AG04449 (cell line): Measurements from ENCODE around the gene FDX1.

ENCODE experiments used
- CTCF ChIA-PET: fragments of 350-600 bp; formaldehyde crosslinking; extraction: SDS; loops from one replicate; lab custom pipeline; 2021; ENCODE audit warnings: antibody characterized with exemption; lab: Yijun Ruan, JAX
- POLR2A ChIA-PET: fragments of 400-600, 350-600 bp; formaldehyde crosslinking; extraction: SDS; loops from one replicate; lab custom pipeline; 2020; ENCODE audit warnings: antibody characterized with exemption, inconsistent platforms; lab: Yijun Ruan, JAX
- DNase-seq: peaks from one replicate; pipeline ENCODE4 v3.0.0-alpha.2; 2010; ENCODE audit warnings: low read depth, low spot score
- H3K4me3 ChIP-seq: 2 replicates; pipeline ENCODE4 v1.5.1; 2011; ENCODE audit warnings: low read depth, mild to moderate bottlenecking, control low read depth, low read length
- TF ChIP-seq, protein P1 (sequence below): IDR thresholded peaks from one replicate; pipeline ENCODE4 v1.5.1; 2011; ENCODE audit warnings: mild to moderate bottlenecking, moderate library complexity, low read length, control low read depth, inconsistent platforms; ENCODE audit not compliant: insufficient read depth; ENCODE audit errors: missing control alignments

The FDX1 gene

GRCh38 chr11:110447897-110448745 is 18.4 kb downstream of the FDX1 start:
- DNase-seq = no peak
- TF ChIP-seq, protein P1, sequence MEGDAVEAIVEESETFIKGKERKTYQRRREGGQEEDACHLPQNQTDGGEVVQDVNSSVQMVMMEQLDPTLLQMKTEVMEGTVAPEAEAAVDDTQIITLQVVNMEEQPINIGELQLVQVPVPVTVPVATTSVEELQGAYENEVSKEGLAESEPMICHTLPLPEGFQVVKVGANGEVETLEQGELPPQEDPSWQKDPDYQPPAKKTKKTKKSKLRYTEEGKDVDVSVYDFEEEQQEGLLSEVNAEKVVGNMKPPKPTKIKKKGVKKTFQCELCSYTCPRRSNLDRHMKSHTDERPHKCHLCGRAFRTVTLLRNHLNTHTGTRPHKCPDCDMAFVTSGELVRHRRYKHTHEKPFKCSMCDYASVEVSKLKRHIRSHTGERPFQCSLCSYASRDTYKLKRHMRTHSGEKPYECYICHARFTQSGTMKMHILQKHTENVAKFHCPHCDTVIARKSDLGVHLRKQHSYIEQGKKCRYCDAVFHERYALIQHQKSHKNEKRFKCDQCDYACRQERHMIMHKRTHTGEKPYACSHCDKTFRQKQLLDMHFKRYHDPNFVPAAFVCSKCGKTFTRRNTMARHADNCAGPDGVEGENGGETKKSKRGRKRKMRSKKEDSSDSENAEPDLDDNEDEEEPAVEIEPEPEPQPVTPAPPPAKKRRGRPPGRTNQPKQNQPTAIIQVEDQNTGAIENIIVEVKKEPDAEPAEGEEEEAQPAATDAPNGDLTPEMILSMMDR = no peak
- no peak overlapping the region for H3K4me3 ChIP-seq
- ChIA-PET CTCF (interaction anchor here (4.2 kb wide), 1 partner anchor 13 kb away, joined by 16 read pairs; no protein-coding TSS in a partner anchor), POLR2A (no interaction called here)

DNA sequence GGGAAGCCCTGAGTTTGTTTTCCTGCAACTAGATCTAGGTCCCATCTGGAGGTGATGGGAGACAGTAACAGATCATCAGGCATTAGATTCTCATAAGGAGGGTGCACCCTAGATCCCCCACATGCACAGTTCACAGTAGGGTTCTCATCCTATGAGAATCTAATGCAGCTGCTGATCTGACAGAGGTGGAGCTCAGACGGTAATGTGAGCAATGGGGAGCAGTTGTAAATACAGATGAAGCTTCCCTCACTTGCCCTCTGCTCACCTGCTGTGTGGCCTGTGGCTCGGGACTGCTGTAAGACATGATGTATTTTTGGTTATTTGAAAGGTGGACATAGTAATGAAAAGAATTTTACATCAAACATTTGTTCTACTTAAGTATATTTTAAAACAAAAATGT is 20.5 kb downstream of the FDX1 start:
- TF ChIP-seq, protein P1 = no peak
- no peak for DNase-seq
- ChIA-PET CTCF (interaction anchor here (4.2 kb wide), 1 partner anchor 15 kb away, joined by 16 read pairs; no protein-coding TSS in a partner anchor), POLR2A (no interaction called here)
- no peak overlapping the region for H3K4me3 ChIP-seq

DNA sequence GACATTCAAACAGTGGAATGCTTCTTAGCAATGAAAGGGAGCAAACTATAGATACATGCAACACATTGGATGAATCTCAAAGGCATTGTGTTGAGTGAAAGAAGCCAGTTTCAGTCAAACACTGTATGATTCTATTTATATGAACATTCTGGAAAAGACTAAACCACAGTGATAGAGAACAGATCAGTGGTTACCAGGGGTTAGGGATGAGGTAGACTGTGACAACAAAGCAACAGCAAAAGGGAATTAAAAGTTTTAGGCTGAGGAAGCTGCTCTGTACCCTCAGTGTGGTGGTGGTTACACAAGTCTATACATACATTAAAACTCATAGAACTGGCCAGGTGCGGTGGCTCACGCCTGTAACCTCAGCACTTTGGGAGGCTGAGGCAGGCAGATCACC is 23.0 kb downstream of the FDX1 start:
- TF ChIP-seq, protein P1 = no peak
- POLR2A ChIA-PET = no interaction called here
- CTCF ChIA-PET = interaction anchor here (1.0 kb wide), 1 partner anchor 9 kb away, joined by 3 read pairs; no protein-coding TSS in a partner anchor
- DNase-seq = no peak
- H3K4me3 ChIP-seq = no peak overlapping the region

GRCh38 chr11:110453684-110454354 is 24.1 kb downstream of the FDX1 start:
- POLR2A ChIA-PET = no interaction called here
- CTCF ChIA-PET = no interaction called here
- H3K4me3 ChIP-seq = no peak overlapping the region
- no peak for DNase-seq
- TF ChIP-seq, protein P1 = no peak

GRCh38 chr11:110454609-110455008 is 24.9 kb downstream of the FDX1 start:
- TF ChIP-seq, protein P1 = no peak
- H3K4me3 ChIP-seq = no peak overlapping the region
- no peak for DNase-seq
- POLR2A ChIA-PET = interaction anchor here (0.6 kb wide), 1 partner anchor 20 kb away, joined by 3 read pairs; no protein-coding TSS in a partner anchor
- CTCF ChIA-PET = no interaction called here

DNA sequence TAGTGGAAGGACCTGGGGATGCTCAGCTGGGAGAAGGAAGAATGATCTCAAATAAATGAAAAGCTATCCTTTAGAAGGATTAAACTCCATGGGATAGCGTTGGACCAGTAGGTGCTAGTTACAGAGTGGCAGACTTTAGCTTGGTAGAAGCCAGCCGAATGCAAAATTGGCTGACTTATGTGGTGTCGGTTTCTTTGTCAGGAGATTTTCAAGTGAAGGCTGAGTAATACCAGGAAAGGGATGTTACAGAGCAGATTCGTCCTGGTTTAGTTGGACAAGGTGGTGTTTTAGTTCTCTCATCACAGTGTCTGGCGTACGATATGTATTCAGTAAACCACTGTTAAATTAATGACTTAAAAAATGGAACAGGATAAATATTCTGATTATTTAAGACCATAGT is 26.0 kb downstream of the FDX1 start:
- CTCF ChIA-PET = interaction anchor here (0.9 to 1.4 kb wide), 2 partner anchors 21 to 23 kb away, joined by 3 read pairs; no protein-coding TSS in a partner anchor
- TF ChIP-seq, protein P1 = no peak
- POLR2A ChIA-PET = no interaction called here
- H3K4me3 ChIP-seq = no peak overlapping the region
- DNase-seq = no peak
